ENCODE data around the gene IGFL4.
A peak's percentile ranks its signal among the peaks of the same experiment; 100 is the strongest.
"Not testable (repeated sequence)": the region's sequence is repeated elsewhere in the genome, so short reads cannot be mapped to it uniquely, and the experiment has no call there.

DNA sequence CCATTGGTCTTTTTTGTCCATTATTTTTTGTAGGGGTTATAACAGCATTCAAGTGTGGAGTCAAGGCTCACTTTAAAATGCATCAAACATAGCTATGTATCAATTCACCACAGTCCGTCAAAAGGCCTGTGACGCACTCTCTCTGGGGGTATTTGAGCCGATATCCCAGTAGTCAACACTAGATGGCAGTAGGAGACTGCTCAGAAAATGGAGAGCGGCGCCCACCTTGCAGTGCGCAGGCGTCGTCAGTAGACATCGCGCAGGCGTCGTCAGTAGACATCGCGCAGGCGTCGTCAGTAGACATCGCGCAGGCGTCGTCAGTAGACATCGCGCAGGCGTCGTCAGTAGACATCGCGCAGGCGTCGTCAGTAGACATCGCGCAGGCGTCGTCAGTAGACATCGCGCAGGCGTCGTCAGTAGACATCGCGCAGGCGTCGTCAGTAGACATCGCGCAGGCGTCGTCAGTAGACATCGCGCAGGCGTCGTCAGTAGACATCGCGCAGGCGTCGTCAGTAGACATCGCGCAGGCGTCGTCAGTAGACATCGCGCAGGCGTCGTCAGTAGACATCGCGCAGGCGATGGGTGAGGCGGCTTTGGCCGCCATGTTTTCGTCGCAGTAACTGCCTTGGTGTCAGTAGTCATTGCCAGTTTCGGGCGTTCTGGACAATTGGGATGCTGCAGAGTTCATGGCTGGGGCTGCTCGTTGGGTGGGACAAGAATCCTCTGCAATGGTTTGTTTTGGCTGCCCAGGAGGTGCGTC lies 38.0 kb upstream of the IGFL4 start:
- TF ChIP-seq, protein P1, sequence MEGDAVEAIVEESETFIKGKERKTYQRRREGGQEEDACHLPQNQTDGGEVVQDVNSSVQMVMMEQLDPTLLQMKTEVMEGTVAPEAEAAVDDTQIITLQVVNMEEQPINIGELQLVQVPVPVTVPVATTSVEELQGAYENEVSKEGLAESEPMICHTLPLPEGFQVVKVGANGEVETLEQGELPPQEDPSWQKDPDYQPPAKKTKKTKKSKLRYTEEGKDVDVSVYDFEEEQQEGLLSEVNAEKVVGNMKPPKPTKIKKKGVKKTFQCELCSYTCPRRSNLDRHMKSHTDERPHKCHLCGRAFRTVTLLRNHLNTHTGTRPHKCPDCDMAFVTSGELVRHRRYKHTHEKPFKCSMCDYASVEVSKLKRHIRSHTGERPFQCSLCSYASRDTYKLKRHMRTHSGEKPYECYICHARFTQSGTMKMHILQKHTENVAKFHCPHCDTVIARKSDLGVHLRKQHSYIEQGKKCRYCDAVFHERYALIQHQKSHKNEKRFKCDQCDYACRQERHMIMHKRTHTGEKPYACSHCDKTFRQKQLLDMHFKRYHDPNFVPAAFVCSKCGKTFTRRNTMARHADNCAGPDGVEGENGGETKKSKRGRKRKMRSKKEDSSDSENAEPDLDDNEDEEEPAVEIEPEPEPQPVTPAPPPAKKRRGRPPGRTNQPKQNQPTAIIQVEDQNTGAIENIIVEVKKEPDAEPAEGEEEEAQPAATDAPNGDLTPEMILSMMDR (IDR thresholded peaks at IDR 0.05; ENCODE audit: insufficient read depth, low read length) = peak; percentile 29
- not testable (repeated sequence) for TF ChIP-seq GABPA (IDR thresholded peaks at IDR 0.05; ENCODE audit: low read depth); SPI1 (IDR thresholded peaks at IDR 0.05; ENCODE audit: borderline replicate concordance, low read depth)
